HepG2 (cell line): ENCODE results near the gene TRIM59. TPM values are rescaled to one million over a fixed set of nuclear protein-coding genes. Genes with fewer than 3 reads are reported as not detected.

ENCODE experiments used
- ATAC-seq: fragments of 200-7000 bp; cut with Tn5 transposase; 3 replicates; pipeline ENCODE4 v1.9.1; 2020; ENCODE audit warnings: mild to moderate bottlenecking, moderate library complexity
- BruUV-seq: library from RNA; stranded (reverse); fragments of 400-500 nt; replicated peaks from 2 replicates; lab custom pipeline; 2021; lab: Mats Ljungman, UMichigan
- CTCF ChIA-PET: fragments of 300-600 bp; formaldehyde crosslinking; extraction: SDS; loops from one replicate; lab custom pipeline; 2021; ENCODE audit warnings: low total read pairs, inconsistent platforms, low intra/inter-chr PET ratio; lab: Yijun Ruan, JAX
- POLR2A ChIA-PET: fragments of 350-600 bp; sonication (Branson Sonifier 250); formaldehyde crosslinking; loops from one replicate; lab custom pipeline; 2020; ENCODE audit warnings: antibody characterized with exemption, inconsistent platforms; lab: Yijun Ruan, JAX
- DNase-seq: peaks from one replicate; pipeline ENCODE4 v3.0.0-alpha.2; 2015; ENCODE audit warnings: low spot score
- FAIRE-seq: peaks from 3 replicates; lab custom pipeline; 2011; peaks lifted over from hg19 to GRCh38; lab: Jason Lieb, UNC
- H2AFZ ChIP-seq: one replicate; pipeline ENCODE4 v1.6.1; 2011; ENCODE audit warnings: low read length, inconsistent platforms
- H3K27ac ChIP-seq: fragments of 300-600 bp; 3 replicates; pipeline ENCODE4 v1.8.0; 2011; ENCODE audit warnings: mixed run types, mild to moderate bottlenecking, mixed read lengths, low read length, inconsistent platforms; ENCODE audit not compliant: insufficient read depth; ENCODE audit errors: extremely low read length
- H3K27me3 ChIP-seq, 2 experiments: fragments of 200-600 bp in 1 of 2; 2 replicates in 1 of 2; 3 replicates in 1 of 2; pipeline versions ENCODE4 v1.6.0 to v1.8.0; 2011; ENCODE audit warnings: low read length in 2 of 2, mild to moderate bottlenecking in 2 of 2, moderate library complexity in 2 of 2, inconsistent platforms in 1 of 2; ENCODE audit not compliant: insufficient read depth in 2 of 2, control insufficient read depth in 1 of 2
- H3K36me3 ChIP-seq, 2 experiments: fragments of 200-600 bp in 1 of 2; replicated peaks in 1 of 2; 2 replicates in 1 of 2; 3 replicates in 1 of 2; pipeline versions ENCODE4 v1.5.1 to v1.8.0; 2011; ENCODE audit warnings: low read length in 2 of 2, inconsistent platforms in 1 of 2; ENCODE audit not compliant: insufficient read depth in 2 of 2, control insufficient read depth in 1 of 2
- H3K4me1 ChIP-seq: 2 replicates; pipeline ENCODE4 v1.5.1; 2012; ENCODE audit warnings: low read length, inconsistent platforms; ENCODE audit not compliant: insufficient read depth
- H3K4me2 ChIP-seq: 2 replicates; pipeline ENCODE4 v1.6.0; 2011; ENCODE audit warnings: low read depth, low read length, inconsistent platforms
- H3K4me3 ChIP-seq, 3 experiments: fragments of 200-600 bp in 1 of 3; sonication (generic), shearing (Covaris generic) in 1 of 3; replicated peaks in 1 of 3; 2 replicates each; pipeline ENCODE4 v1.5.1; 2011 to 2016; ENCODE audit warnings: low read length in 3 of 3, inconsistent platforms in 2 of 3, low read depth in 2 of 3, mild to moderate bottlenecking in 2 of 3, control low read depth in 1 of 3, mixed read lengths in 1 of 3; ENCODE audit not compliant: insufficient read depth in 1 of 3
- H3K79me2 ChIP-seq: one replicate; pipeline ENCODE4 v1.6.1; 2011; ENCODE audit warnings: low read length, inconsistent platforms; ENCODE audit not compliant: insufficient read depth
- H3K9ac ChIP-seq: 2 replicates; pipeline ENCODE4 v1.6.0; 2011; ENCODE audit warnings: mild to moderate bottlenecking, low read depth, low read length, inconsistent platforms; ENCODE audit not compliant: insufficient read depth
- H3K9me3 ChIP-seq: 2 replicates; pipeline ENCODE4 v1.5.1; 2012; ENCODE audit warnings: mild to moderate bottlenecking, low read length
- H4K20me1 ChIP-seq: 2 replicates; pipeline ENCODE4 v1.6.0; 2011; ENCODE audit warnings: inconsistent platforms, mild to moderate bottlenecking, low read length, moderate library complexity; ENCODE audit not compliant: insufficient read depth
- ELK4 ChIP-seq: sonication (generic); formaldehyde crosslinking; IDR thresholded peaks from 2 replicates; pipeline ENCODE4 v1.9.0; 2021; ENCODE audit warnings: missing genetic modification reagents, borderline replicate concordance
- HDAC6 ChIP-seq: fragments of 200-600 bp; sonication (generic); IDR thresholded peaks from 2 replicates; pipeline ENCODE4 v1.7.0; 2017; ENCODE audit warnings: mild to moderate bottlenecking, antibody characterized with exemption, low read length, low read depth
- POLR2A ChIP-seq, 2 experiments: IDR thresholded peaks; 2 replicates each; pipeline ENCODE4 v1.6.1; 2011; ENCODE audit warnings: low read depth in 2 of 2, low read length in 2 of 2, mild to moderate bottlenecking in 1 of 2, moderate library complexity in 1 of 2; ENCODE audit not compliant: insufficient read depth in 1 of 2
- ZHX2 ChIP-seq, 2 experiments: sonication (generic) in 1 of 2; formaldehyde crosslinking in 1 of 2; IDR thresholded peaks; 2 replicates each; pipeline versions ENCODE4 v1.6.1 to v1.9.0; 2014 to 2022; ENCODE audit warnings: antibody characterized with exemption in 1 of 2, borderline replicate concordance in 1 of 2, inconsistent platforms in 1 of 2, low read depth in 1 of 2, missing genetic modification reagents in 1 of 2
- ZNF432 ChIP-seq: sonication (generic); formaldehyde crosslinking; IDR thresholded peaks from 2 replicates; pipeline ENCODE4 v1.5.0; 2020; ENCODE audit warnings: missing genetic modification reagents, mild to moderate bottlenecking, borderline replicate concordance
- ZNF615 ChIP-seq: sonication (generic); formaldehyde crosslinking; IDR thresholded peaks from 2 replicates; pipeline ENCODE4 v1.5.0; 2020; ENCODE audit warnings: mild to moderate bottlenecking, missing genetic modification reagents, borderline replicate concordance
- ZSCAN21 ChIP-seq: sonication (generic); formaldehyde crosslinking; IDR thresholded peaks from 2 replicates; pipeline ENCODE4 v1.8.0; 2022; ENCODE audit warnings: mild to moderate bottlenecking, missing genetic modification reagents, moderate library complexity, borderline replicate concordance
- WGBS: methylation state at CpG from one replicate; pipeline ENCODE4 v1.1.6; 2017; ENCODE audit warnings: low lambda C conversion rate; 5-methylcytosine and 5-hydroxymethylcytosine counted together
- in situ Hi-C: cut with HindIII; loops from 2 replicates; pipeline ENCODE4 v1.10.0; 2017; ENCODE audit warnings: low pct_unique_long_range_greater_than_20kb; ENCODE audit not compliant: extremely low pct_ligation_motif_present
- intact Hi-C: fragments of 100-400 bp; cut with micrococcal nuclease; formaldehyde crosslinking; loops from one replicate; pipeline ENCODE4 v1.10.0; 2022; ENCODE audit not compliant: unreplicated experiment
- polyA plus RNA-seq, 8 experiments: library from polyadenylated mRNA; depleted of rRNA in 3 of 8; stranded (reverse) in 7 of 8; unstranded in 1 of 8; fragments of >200 nt; fragmentation: Illumina TruSeq in 4 of 8; extraction: Trizol in 4 of 8; gene quantifications; 2 replicates each; pipeline versions ENCODE4 v1.2.1 to v1.2.3, GENCODE V29; 2011 to 2016; ENCODE audit warnings: low read depth in 4 of 8, missing spikeins in 1 of 8, mixed read lengths in 1 of 8; ENCODE audit not compliant: insufficient read depth in 1 of 8
- total RNA-seq, 5 experiments: library from RNA; depleted of rRNA; stranded (reverse); fragments of >200 nt; fragmentation: Illumina TruSeq; extraction: Trizol; gene quantifications; 2 replicates each; pipeline ENCODE4 v1.2.3, GENCODE V29; 2016; ENCODE audit warnings: low read depth in 1 of 5
- TF ChIP-seq, protein P1 (sequence below): sonication (generic); formaldehyde crosslinking; IDR thresholded peaks from 2 replicates; pipeline ENCODE4 v1.9.0; 2022; ENCODE audit warnings: low read depth, missing genetic modification reagents
- TF ChIP-seq, protein P2 (sequence below): sonication (generic); formaldehyde crosslinking; IDR thresholded peaks from 2 replicates; pipeline ENCODE4; 2020; ENCODE audit warnings: missing genetic modification reagents, mild to moderate bottlenecking, borderline replicate concordance

The TRIM59 gene
- total and polyA plus RNA-seq, 2 of the 13 experiments (the other 11 are each of a cell fraction or from before 2014, with no cell fraction given) = 1.3 to 3.2 TPM

GRCh38 chr3:160440687-160441086 lies 8.9 kb downstream of the TRIM59 start:
- Histone ChIP-seq H3K4me2 (no peak overlapping the region), H3K79me2 (no peaks in the 10 kb centered on the region), H3K4me3 (no peak overlapping the region), H4K20me1 (no peaks in the 10 kb centered on the region), H2AFZ (no peak overlapping the region), H3K27ac (no peak overlapping the region), H3K36me3 (no peaks in the 10 kb centered on the region; a peak in 1 of 5 replicates), H3K9me3 (no peaks in the 10 kb centered on the region), H3K27me3 (no peaks in the 10 kb centered on the region), H3K4me1 (no peaks in the 10 kb centered on the region), H3K9ac (no peak overlapping the region)
- in situ Hi-C loops (no loop called here), intact Hi-C loops (no loop called here)
- WGBS = 86% methylated on average over 7 of the region's 7 CpGs
- POLR2A ChIA-PET = no interaction called here
- no TSS peak for BruUV-seq
- DNase-seq = no peak
- CTCF ChIA-PET = no interaction called here
- ATAC-seq = no peak
- no peak for FAIRE-seq
- TF ChIP-seq ELK4 (CRISPR knock-in tag) = no peak
- no peak for TF ChIP-seq POLR2A (IDR thresholded peaks at IDR 0.05; ENCODE audit: insufficient read depth in 1 of 2, low read depth in 2 of 2, low read length in 2 of 2)
- TF ChIP-seq HDAC6 = no peak
- TF ChIP-seq, protein P1, sequence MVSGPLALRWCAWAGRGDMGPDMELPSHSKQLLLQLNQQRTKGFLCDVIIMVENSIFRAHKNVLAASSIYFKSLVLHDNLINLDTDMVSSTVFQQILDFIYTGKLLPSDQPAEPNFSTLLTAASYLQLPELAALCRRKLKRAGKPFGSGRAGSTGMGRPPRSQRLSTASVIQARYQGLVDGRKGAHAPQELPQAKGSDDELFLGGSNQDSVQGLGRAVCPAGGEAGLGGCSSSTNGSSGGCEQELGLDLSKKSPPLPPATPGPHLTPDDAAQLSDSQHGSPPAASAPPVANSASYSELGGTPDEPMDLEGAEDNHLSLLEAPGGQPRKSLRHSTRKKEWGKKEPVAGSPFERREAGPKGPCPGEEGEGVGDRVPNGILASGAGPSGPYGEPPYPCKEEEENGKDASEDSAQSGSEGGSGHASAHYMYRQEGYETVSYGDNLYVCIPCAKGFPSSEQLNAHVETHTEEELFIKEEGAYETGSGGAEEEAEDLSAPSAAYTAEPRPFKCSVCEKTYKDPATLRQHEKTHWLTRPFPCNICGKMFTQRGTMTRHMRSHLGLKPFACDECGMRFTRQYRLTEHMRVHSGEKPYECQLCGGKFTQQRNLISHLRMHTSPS (CRISPR knock-in tag) = no peak
- TF ChIP-seq, protein P2, sequence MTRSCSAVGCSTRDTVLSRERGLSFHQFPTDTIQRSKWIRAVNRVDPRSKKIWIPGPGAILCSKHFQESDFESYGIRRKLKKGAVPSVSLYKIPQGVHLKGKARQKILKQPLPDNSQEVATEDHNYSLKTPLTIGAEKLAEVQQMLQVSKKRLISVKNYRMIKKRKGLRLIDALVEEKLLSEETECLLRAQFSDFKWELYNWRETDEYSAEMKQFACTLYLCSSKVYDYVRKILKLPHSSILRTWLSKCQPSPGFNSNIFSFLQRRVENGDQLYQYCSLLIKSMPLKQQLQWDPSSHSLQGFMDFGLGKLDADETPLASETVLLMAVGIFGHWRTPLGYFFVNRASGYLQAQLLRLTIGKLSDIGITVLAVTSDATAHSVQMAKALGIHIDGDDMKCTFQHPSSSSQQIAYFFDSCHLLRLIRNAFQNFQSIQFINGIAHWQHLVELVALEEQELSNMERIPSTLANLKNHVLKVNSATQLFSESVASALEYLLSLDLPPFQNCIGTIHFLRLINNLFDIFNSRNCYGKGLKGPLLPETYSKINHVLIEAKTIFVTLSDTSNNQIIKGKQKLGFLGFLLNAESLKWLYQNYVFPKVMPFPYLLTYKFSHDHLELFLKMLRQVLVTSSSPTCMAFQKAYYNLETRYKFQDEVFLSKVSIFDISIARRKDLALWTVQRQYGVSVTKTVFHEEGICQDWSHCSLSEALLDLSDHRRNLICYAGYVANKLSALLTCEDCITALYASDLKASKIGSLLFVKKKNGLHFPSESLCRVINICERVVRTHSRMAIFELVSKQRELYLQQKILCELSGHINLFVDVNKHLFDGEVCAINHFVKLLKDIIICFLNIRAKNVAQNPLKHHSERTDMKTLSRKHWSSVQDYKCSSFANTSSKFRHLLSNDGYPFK (CRISPR knock-in tag) = no peak
- no peak for TF ChIP-seq ZSCAN21 (CRISPR knock-in tag)
- no peak for TF ChIP-seq ZHX2 (IDR thresholded peaks at IDR 0.05; ENCODE audit: low read depth)
- TF ChIP-seq ZHX2 (CRISPR knock-in tag; IDR thresholded peaks at IDR 0.05; ENCODE audit: borderline replicate concordance) = no peak
- no peak for TF ChIP-seq ZNF615 (CRISPR knock-in tag)
- TF ChIP-seq ZNF432 (CRISPR knock-in tag) = no peak
